ENCODE data around the gene ELMO1. TPM values are rescaled to one million over a fixed set of nuclear protein-coding genes. Genes with fewer than 3 reads are reported as not detected.

Gene ELMO1
- total RNA-seq, 1 experiment from 2014 or later, result not detected

DNA sequence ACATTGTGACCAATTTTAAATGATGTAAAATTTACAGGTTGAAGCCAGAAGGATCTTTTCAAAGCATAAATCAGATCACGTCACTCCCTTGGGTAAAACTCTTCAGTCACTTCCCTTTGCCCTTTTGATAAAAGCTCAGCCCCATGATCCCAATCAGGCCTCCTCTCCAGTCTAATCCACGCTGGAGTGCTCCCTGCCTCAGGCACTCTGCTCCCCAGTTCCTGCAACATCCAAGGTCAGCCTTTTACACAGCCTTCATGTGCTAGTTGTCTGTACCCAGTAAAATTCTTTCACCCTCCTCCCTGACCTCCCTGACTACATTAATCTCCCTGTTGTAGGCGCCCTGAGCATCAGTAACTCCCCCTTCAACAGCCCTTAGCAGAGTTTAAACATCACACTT, 14.1 kb downstream of the ELMO1 start:
- no peaks in the 10 kb centered on the region for H3K36me3 ChIP-seq (ENCODE audit: low read depth, low read length)
- no peak for ATAC-seq
- BruUV-seq (replicated peaks), result no TSS peak
- DNase-seq, result no peak
- H3K9me2 ChIP-seq (replicated peaks; ENCODE audit: low read length), result no peaks in the 10 kb centered on the region
- intact Hi-C loops (cut with micrococcal nuclease), result no loop called here
- H3K27ac ChIP-seq (ENCODE audit: low read length), result no peak overlapping the region
- no peaks in the 10 kb centered on the region for H3K9me3 ChIP-seq (ENCODE audit: low read length)
- no peaks in the 10 kb centered on the region for H3K79me2 ChIP-seq (ENCODE audit: low read length)
- H3K27me3 ChIP-seq (ENCODE audit: low read length), result no peaks in the 10 kb centered on the region
- TF ChIP-seq EZH2phosphoT487 (IDR thresholded peaks at IDR 0.05; ENCODE audit: borderline replicate concordance, low read length) (no peak), EZH2 (IDR thresholded peaks at IDR 0.05; ENCODE audit: low read length, unreplicated experiment) (no peak)
- TF ChIP-seq, protein P1, sequence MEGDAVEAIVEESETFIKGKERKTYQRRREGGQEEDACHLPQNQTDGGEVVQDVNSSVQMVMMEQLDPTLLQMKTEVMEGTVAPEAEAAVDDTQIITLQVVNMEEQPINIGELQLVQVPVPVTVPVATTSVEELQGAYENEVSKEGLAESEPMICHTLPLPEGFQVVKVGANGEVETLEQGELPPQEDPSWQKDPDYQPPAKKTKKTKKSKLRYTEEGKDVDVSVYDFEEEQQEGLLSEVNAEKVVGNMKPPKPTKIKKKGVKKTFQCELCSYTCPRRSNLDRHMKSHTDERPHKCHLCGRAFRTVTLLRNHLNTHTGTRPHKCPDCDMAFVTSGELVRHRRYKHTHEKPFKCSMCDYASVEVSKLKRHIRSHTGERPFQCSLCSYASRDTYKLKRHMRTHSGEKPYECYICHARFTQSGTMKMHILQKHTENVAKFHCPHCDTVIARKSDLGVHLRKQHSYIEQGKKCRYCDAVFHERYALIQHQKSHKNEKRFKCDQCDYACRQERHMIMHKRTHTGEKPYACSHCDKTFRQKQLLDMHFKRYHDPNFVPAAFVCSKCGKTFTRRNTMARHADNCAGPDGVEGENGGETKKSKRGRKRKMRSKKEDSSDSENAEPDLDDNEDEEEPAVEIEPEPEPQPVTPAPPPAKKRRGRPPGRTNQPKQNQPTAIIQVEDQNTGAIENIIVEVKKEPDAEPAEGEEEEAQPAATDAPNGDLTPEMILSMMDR (conservative IDR thresholded peaks at IDR 0.05; ENCODE audit: low read depth, low read length), result no peak
- H4K20me1 ChIP-seq (ENCODE audit: low read length), result no peaks in the 10 kb centered on the region
- no peaks in the 10 kb centered on the region for H3F3A ChIP-seq (ENCODE audit: low read length, unreplicated experiment)
- no peak overlapping the region for H3K4me2 ChIP-seq (ENCODE audit: low read length)
- no peak overlapping the region for H3K9ac ChIP-seq (ENCODE audit: low read length)
- no peak overlapping the region for H2AFZ ChIP-seq (ENCODE audit: low read length)
- no peaks in the 10 kb centered on the region for H3K4me1 ChIP-seq (ENCODE audit: insufficient read depth, low read length)
- CTCF ChIA-PET, result no interaction called here
- H3K4me3 ChIP-seq (ENCODE audit: low read length), result no peak overlapping the region
- POLR2A ChIA-PET (ENCODE audit: unreplicated experiment), result no interaction called here

DNA sequence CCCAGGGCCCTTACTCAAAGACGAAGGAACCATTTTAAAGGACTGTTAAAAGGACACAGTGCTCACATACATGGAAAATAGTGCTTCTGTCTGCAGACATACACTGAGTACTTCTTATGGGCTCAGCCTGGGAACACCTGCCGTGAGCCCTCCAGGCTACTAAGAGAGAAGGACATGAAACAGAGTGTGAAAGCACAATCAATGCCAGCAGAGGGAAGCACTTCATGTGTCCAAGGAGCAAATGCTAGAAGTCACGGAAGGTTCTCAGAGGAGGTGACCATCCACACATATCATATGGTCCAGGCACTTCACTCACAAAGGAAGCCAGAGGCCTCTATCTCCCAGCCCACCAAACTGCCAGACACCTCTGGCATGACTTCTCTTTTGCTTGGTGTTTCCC, 15.5 kb downstream of the ELMO1 start:
- Histone ChIP-seq H3K27ac (ENCODE audit: low read length) (no peak overlapping the region), H3K36me3 (ENCODE audit: low read depth, low read length) (no peaks in the 10 kb centered on the region), H3K27me3 (ENCODE audit: low read length) (no peaks in the 10 kb centered on the region), H3F3A (ENCODE audit: low read length, unreplicated experiment) (no peaks in the 10 kb centered on the region), H3K4me3 (ENCODE audit: low read length) (no peak overlapping the region), H3K9ac (ENCODE audit: low read length) (no peak overlapping the region), H3K9me3 (ENCODE audit: low read length) (no peaks in the 10 kb centered on the region), H3K79me2 (ENCODE audit: low read length) (no peaks in the 10 kb centered on the region), H4K20me1 (ENCODE audit: low read length) (no peaks in the 10 kb centered on the region), H3K4me1 (ENCODE audit: insufficient read depth, low read length) (no peaks in the 10 kb centered on the region), H3K4me2 (ENCODE audit: low read length) (no peak overlapping the region), H2AFZ (ENCODE audit: low read length) (no peak overlapping the region), H3K9me2 (replicated peaks; ENCODE audit: low read length) (no peaks in the 10 kb centered on the region)
- ChIA-PET POLR2A (ENCODE audit: unreplicated experiment) (no interaction called here), CTCF (no interaction called here)
- ATAC-seq (no peak), DNase-seq (no peak)
- no TSS peak for BruUV-seq (replicated peaks)
- TF ChIP-seq, protein P1 (conservative IDR thresholded peaks at IDR 0.05; ENCODE audit: low read depth, low read length), result no peak
- TF ChIP-seq EZH2phosphoT487 (IDR thresholded peaks at IDR 0.05; ENCODE audit: borderline replicate concordance, low read length) (no peak), EZH2 (IDR thresholded peaks at IDR 0.05; ENCODE audit: low read length, unreplicated experiment) (no peak)
- intact Hi-C loops (cut with micrococcal nuclease), result no loop called here

DNA sequence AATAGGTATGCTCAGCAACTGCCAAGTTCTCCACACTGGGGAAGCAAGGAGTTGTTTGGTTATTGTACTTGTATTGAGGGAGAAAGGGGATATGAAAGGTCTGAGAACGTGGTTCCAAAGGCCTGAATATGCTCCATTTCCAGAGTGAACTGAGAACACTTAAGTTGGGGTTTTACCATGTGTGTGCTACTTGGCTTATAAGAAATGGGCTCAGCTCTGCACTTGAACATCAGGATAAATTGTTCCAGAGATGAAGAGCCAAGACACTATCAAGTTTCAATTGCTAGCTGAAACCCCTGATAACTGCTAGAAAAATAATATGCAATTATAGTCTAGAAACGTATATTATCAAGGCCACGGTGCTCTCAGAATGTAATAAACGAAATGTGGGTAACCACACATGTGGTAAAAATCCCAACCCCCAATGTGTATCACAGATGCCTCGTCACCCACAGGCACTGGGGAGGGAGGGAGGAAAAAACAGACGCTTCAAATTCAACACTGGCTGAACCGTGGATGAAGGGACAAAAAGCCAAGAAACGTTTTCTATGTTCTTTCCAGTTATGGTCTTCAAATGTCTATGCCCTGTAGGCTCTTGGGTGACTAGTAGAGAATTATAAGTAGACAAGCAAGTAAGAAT, 16.3 kb downstream of the ELMO1 start:
- DNase-seq (no peak), ATAC-seq (no peak)
- no peaks in the 10 kb centered on the region for H3K36me3 ChIP-seq (ENCODE audit: low read depth, low read length)
- ChIA-PET CTCF (no interaction called here), POLR2A (ENCODE audit: unreplicated experiment) (no interaction called here)
- intact Hi-C loops (cut with micrococcal nuclease), result no loop called here
- H3F3A ChIP-seq (ENCODE audit: low read length, unreplicated experiment), result no peaks in the 10 kb centered on the region
- no peaks in the 10 kb centered on the region for H3K79me2 ChIP-seq (ENCODE audit: low read length)
- H3K27me3 ChIP-seq (ENCODE audit: low read length), result no peaks in the 10 kb centered on the region
- no peak overlapping the region for H2AFZ ChIP-seq (ENCODE audit: low read length)
- no peak overlapping the region for H3K4me2 ChIP-seq (ENCODE audit: low read length)
- no peaks in the 10 kb centered on the region for H3K9me2 ChIP-seq (replicated peaks; ENCODE audit: low read length)
- no peak overlapping the region for H3K4me3 ChIP-seq (ENCODE audit: low read length)
- no TSS peak for BruUV-seq (replicated peaks)
- no peak for TF ChIP-seq EZH2 (IDR thresholded peaks at IDR 0.05; ENCODE audit: low read length, unreplicated experiment)
- TF ChIP-seq, protein P1 (conservative IDR thresholded peaks at IDR 0.05; ENCODE audit: low read depth, low read length), result no peak
- TF ChIP-seq EZH2phosphoT487 (IDR thresholded peaks at IDR 0.05; ENCODE audit: borderline replicate concordance, low read length), result no peak
- no peak overlapping the region for H3K9ac ChIP-seq (ENCODE audit: low read length)
- no peaks in the 10 kb centered on the region for H3K9me3 ChIP-seq (ENCODE audit: low read length)
- no peak overlapping the region for H3K27ac ChIP-seq (ENCODE audit: low read length)
- no peaks in the 10 kb centered on the region for H3K4me1 ChIP-seq (ENCODE audit: insufficient read depth, low read length)
- H4K20me1 ChIP-seq (ENCODE audit: low read length), result no peaks in the 10 kb centered on the region
